Neural cell (in vitro differentiated cells): ENCODE data around the gene TAOK3. TPM values are rescaled to one million over a fixed set of nuclear protein-coding genes. Genes with fewer than 3 reads are reported as not detected.

ENCODE experiments used
- H2AFZ ChIP-seq: fragments of 200-600, 300-800 bp; sonication (generic), shearing (Covaris generic); 2 replicates; pipeline ENCODE4 v1.6.0; 2014; ENCODE audit warnings: low read depth, mild to moderate bottlenecking, antibody characterized with exemption, low read length, moderate library complexity
- H3F3A ChIP-seq: fragments of 200-600 bp; shearing (Covaris generic); 2 replicates; pipeline ENCODE4 v1.6.1; 2016; ENCODE audit warnings: mild to moderate bottlenecking, moderate library complexity, mixed read lengths, antibody characterized with exemption, low read length; ENCODE audit not compliant: insufficient read depth, poor library complexity, severe bottlenecking
- H3K27ac ChIP-seq: fragments of 200-600, 300-800 bp; sonication (generic), shearing (Covaris generic); 2 replicates; pipeline ENCODE4 v1.5.1; 2014; ENCODE audit warnings: mild to moderate bottlenecking, low read length, moderate library complexity
- H3K27me3 ChIP-seq: fragments of 300-800, 200-600 bp; sonication (generic), shearing (Covaris generic); 2 replicates; pipeline ENCODE4 v1.6.0; 2014; ENCODE audit warnings: mild to moderate bottlenecking, low read depth, low read length, moderate library complexity; ENCODE audit not compliant: insufficient read depth
- H3K36me3 ChIP-seq: fragments of 300-800, 200-600 bp; sonication (generic), shearing (Covaris generic); 2 replicates; pipeline ENCODE4 v1.5.1; 2014; ENCODE audit warnings: mild to moderate bottlenecking, antibody characterized with exemption, low read length, moderate library complexity; ENCODE audit not compliant: insufficient read depth
- H3K4me2 ChIP-seq: fragments of 300-800, 200-600 bp; sonication (generic), shearing (Covaris generic); 2 replicates; pipeline ENCODE4 v1.6.0; 2014; ENCODE audit warnings: mild to moderate bottlenecking, low read length
- H3K4me3 ChIP-seq: fragments of 300-800, 200-600 bp; sonication (generic), shearing (Covaris generic); 2 replicates; pipeline ENCODE4 v1.5.1; 2014; ENCODE audit warnings: mild to moderate bottlenecking, low read length, moderate library complexity
- H3K79me2 ChIP-seq: fragments of 200-600 bp; shearing (Covaris generic); replicated peaks from 2 replicates; pipeline ENCODE4 v1.6.0; 2014; ENCODE audit warnings: mild to moderate bottlenecking, low read length, moderate library complexity; ENCODE audit not compliant: insufficient read depth
- H3K9ac ChIP-seq: fragments of 300-800, 200-600 bp; sonication (generic), shearing (Covaris generic); 2 replicates; pipeline ENCODE4 v1.6.1; 2016; ENCODE audit warnings: mild to moderate bottlenecking, low read length, mixed read lengths
- H3K9me2 ChIP-seq: fragments of 200-600 bp; shearing (Covaris generic); 2 replicates; pipeline ENCODE4 v1.6.1; 2016; ENCODE audit warnings: mild to moderate bottlenecking, low read length, mixed read lengths; ENCODE audit not compliant: insufficient read depth
- H3K9me3 ChIP-seq: fragments of 200-600, 300-800 bp; sonication (generic), shearing (Covaris generic); 2 replicates; pipeline ENCODE4 v1.6.1; 2016; ENCODE audit warnings: mild to moderate bottlenecking, mixed run types, low read length, moderate library complexity, mixed read lengths
- H4K20me1 ChIP-seq: fragments of 200-600 bp; shearing (Covaris generic); 2 replicates; pipeline ENCODE4 v1.6.1; 2016; ENCODE audit warnings: mild to moderate bottlenecking, mixed run types; ENCODE audit not compliant: insufficient read depth
- EP300 ChIP-seq: fragments of 450-650 bp; conservative IDR thresholded peaks from 2 replicates; pipeline ENCODE4 v1.6.1; 2014; ENCODE audit warnings: antibody characterized with exemption, mild to moderate bottlenecking, moderate library complexity; ENCODE audit not compliant: poor library complexity, severe bottlenecking
- EZH2 ChIP-seq: fragments of 200-600, 300-800 bp; shearing (Covaris generic), sonication (generic); IDR thresholded peaks from 2 replicates; pipeline ENCODE4 v1.6.1; 2014; ENCODE audit warnings: antibody characterized with exemption, low read length, borderline replicate concordance, mild to moderate bottlenecking; ENCODE audit not compliant: insufficient read depth, poor library complexity, severe bottlenecking
- MXI1 ChIP-seq: fragments of 450-650 bp; conservative IDR thresholded peaks from 2 replicates; pipeline ENCODE4 v1.6.1; 2014; ENCODE audit warnings: antibody characterized with exemption, mild to moderate bottlenecking; ENCODE audit not compliant: poor library complexity, severe bottlenecking
- RAD21 ChIP-seq: fragments of 450-650 bp; conservative IDR thresholded peaks from 2 replicates; pipeline ENCODE4 v1.6.1; 2014; ENCODE audit warnings: antibody characterized with exemption, mild to moderate bottlenecking, moderate library complexity
- SMC3 ChIP-seq: fragments of 450-650 bp; conservative IDR thresholded peaks from 2 replicates; pipeline ENCODE4 v1.6.1; 2014; ENCODE audit warnings: antibody characterized with exemption, mild to moderate bottlenecking, moderate library complexity; ENCODE audit not compliant: poor library complexity
- TAF1 ChIP-seq: IDR thresholded peaks from 2 replicates; pipeline ENCODE4 v1.6.1; 2012; ENCODE audit warnings: low read depth
- polyA plus RNA-seq: library from polyadenylated mRNA; depleted of rRNA; stranded (reverse); fragments of >200 nt; gene quantifications from 2 replicates; pipeline ENCODE4 v1.2.3, GENCODE V29; 2014
- TF ChIP-seq, protein P1 (sequence below): IDR thresholded peaks from 2 replicates; pipeline ENCODE4 v1.6.1; 2012; ENCODE audit warnings: borderline replicate concordance
- TF ChIP-seq, protein P2 (sequence below): fragments of 450-650 bp; IDR thresholded peaks from 2 replicates; pipeline ENCODE4 v1.5.1; 2014; ENCODE audit warnings: antibody characterized with exemption, mild to moderate bottlenecking, moderate library complexity; ENCODE audit not compliant: poor library complexity, severe bottlenecking

Gene TAOK3
- polyA plus RNA-seq, 1 donor from 2014 or later: 148 TPM

DNA sequence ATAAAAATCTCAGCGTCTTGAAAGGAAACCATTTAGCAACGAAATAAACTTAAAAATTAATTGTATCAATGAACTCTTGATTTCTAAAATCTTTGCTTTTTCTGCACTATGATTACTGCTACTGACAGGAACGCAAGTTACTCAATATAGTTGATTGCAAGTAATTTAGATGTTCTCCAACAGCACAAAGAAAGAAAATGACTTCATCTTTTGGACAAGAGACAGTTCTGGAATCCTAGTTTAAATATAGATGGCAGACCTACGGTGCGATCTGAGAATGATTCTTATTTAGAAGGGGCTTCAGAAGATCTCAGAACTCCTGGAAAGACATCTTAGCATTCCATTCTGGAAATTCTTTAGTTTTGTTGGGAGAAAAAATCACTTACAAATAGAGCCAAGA is 2.2 kb upstream of the TAOK3 start:
- Histone ChIP-seq H3K4me2 (no peak overlapping the region), H3K79me2 (peaks cover 19% of the 10 kb centered on the region), H4K20me1 (peaks cover 2% of the 10 kb centered on the region), H3K27ac (no peak overlapping the region), H3K27me3 (peaks cover 22% of the 10 kb centered on the region), H3K9ac (no peak overlapping the region), H2AFZ (no peak overlapping the region), H3K9me2 (no peaks in the 10 kb centered on the region), H3F3A (no peaks in the 10 kb centered on the region), H3K9me3 (no peaks in the 10 kb centered on the region), H3K36me3 (no peaks in the 10 kb centered on the region), H3K4me3 (no peak overlapping the region)
- TF ChIP-seq EZH2 (no peak), SMC3 (no peak), RAD21 (no peak), EP300 (no peak), MXI1 (no peak)
- TF ChIP-seq, protein P1, sequence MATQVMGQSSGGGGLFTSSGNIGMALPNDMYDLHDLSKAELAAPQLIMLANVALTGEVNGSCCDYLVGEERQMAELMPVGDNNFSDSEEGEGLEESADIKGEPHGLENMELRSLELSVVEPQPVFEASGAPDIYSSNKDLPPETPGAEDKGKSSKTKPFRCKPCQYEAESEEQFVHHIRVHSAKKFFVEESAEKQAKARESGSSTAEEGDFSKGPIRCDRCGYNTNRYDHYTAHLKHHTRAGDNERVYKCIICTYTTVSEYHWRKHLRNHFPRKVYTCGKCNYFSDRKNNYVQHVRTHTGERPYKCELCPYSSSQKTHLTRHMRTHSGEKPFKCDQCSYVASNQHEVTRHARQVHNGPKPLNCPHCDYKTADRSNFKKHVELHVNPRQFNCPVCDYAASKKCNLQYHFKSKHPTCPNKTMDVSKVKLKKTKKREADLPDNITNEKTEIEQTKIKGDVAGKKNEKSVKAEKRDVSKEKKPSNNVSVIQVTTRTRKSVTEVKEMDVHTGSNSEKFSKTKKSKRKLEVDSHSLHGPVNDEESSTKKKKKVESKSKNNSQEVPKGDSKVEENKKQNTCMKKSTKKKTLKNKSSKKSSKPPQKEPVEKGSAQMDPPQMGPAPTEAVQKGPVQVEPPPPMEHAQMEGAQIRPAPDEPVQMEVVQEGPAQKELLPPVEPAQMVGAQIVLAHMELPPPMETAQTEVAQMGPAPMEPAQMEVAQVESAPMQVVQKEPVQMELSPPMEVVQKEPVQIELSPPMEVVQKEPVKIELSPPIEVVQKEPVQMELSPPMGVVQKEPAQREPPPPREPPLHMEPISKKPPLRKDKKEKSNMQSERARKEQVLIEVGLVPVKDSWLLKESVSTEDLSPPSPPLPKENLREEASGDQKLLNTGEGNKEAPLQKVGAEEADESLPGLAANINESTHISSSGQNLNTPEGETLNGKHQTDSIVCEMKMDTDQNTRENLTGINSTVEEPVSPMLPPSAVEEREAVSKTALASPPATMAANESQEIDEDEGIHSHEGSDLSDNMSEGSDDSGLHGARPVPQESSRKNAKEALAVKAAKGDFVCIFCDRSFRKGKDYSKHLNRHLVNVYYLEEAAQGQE: no peak
- TF ChIP-seq, protein P2, sequence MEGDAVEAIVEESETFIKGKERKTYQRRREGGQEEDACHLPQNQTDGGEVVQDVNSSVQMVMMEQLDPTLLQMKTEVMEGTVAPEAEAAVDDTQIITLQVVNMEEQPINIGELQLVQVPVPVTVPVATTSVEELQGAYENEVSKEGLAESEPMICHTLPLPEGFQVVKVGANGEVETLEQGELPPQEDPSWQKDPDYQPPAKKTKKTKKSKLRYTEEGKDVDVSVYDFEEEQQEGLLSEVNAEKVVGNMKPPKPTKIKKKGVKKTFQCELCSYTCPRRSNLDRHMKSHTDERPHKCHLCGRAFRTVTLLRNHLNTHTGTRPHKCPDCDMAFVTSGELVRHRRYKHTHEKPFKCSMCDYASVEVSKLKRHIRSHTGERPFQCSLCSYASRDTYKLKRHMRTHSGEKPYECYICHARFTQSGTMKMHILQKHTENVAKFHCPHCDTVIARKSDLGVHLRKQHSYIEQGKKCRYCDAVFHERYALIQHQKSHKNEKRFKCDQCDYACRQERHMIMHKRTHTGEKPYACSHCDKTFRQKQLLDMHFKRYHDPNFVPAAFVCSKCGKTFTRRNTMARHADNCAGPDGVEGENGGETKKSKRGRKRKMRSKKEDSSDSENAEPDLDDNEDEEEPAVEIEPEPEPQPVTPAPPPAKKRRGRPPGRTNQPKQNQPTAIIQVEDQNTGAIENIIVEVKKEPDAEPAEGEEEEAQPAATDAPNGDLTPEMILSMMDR: no peak

DNA sequence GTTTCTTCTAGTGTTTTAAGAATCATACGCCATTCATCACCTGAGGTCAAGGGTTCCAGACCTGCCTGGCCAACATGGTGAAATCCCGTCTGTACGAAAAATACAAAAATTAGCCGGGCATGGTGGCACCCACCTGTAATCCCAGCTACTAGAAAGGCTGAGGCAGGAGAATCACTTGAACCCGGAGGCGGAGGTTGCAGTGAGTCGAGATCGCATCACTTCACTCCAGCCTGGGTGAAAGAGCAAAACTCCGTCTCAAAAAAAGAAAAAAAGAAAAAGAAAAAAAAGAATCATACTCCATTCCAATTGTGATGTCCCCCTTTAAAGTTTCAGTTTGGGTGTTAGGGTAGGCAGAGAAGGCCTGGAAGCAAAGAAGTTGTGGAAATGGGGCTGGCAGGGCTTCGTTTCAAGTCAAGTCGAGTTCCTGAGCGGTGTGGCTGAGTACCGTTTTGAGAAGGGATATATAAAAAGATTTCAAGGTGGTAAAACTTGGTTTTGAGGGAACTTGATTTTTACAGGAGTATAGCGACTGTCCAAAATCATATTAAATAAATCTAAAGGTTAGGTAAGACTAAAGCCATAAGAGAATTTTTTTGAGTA is 1.5 kb upstream of the TAOK3 start:
- TF ChIP-seq, protein P2: no peak
- TF ChIP-seq, protein P1: no peak
- TF ChIP-seq RAD21 (no peak), TAF1 (no peak)
- Histone ChIP-seq H3K4me3 (no peak overlapping the region), H3K9me3 (no peaks in the 10 kb centered on the region), H3K9me2 (no peaks in the 10 kb centered on the region), H3K9ac (no peak overlapping the region), H3K4me2 (no peak overlapping the region), H3K27me3 (peaks cover 25% of the 10 kb centered on the region), H2AFZ (no peak overlapping the region), H3K27ac (no peak overlapping the region), H3K36me3 (no peaks in the 10 kb centered on the region), H3F3A (no peaks in the 10 kb centered on the region), H3K79me2 (peaks cover 18% of the 10 kb centered on the region), H4K20me1 (no peaks in the 10 kb centered on the region)
